OCI-LY7 (cell line): ENCODE data around the gene PPFIA2.

Experiments used
- CTCF ChIP-seq: fragments of 200-600 bp; sonication (generic); conservative IDR thresholded peaks from 2 replicates; pipeline ENCODE4 v1.5.1; 2014; ENCODE audit warnings: mild to moderate bottlenecking, antibody characterized with exemption, low read length, moderate library complexity, mixed read lengths
- EZH2phosphoT487 ChIP-seq: fragments of 200-600 bp; sonication (generic); IDR thresholded peaks from 2 replicates; pipeline ENCODE4 v1.6.1; 2018; ENCODE audit warnings: low read depth, borderline replicate concordance, mild to moderate bottlenecking, mixed run types, antibody characterized with exemption, low read length, moderate library complexity, mixed read lengths

GRCh38 chr12:81588235-81589008 is 170.7 kb downstream of the PPFIA2 start:
- TF ChIP-seq EZH2phosphoT487: no peak
- no peak for TF ChIP-seq CTCF
